NCI-H1436 (cell line): ENCODE measurements around the gene RNF141.

ENCODE experiments used
- DNase-seq: peaks from one replicate; lab custom pipeline; 2025; lab: John Stamatoyannopoulos, UW

Gene RNF141

DNA sequence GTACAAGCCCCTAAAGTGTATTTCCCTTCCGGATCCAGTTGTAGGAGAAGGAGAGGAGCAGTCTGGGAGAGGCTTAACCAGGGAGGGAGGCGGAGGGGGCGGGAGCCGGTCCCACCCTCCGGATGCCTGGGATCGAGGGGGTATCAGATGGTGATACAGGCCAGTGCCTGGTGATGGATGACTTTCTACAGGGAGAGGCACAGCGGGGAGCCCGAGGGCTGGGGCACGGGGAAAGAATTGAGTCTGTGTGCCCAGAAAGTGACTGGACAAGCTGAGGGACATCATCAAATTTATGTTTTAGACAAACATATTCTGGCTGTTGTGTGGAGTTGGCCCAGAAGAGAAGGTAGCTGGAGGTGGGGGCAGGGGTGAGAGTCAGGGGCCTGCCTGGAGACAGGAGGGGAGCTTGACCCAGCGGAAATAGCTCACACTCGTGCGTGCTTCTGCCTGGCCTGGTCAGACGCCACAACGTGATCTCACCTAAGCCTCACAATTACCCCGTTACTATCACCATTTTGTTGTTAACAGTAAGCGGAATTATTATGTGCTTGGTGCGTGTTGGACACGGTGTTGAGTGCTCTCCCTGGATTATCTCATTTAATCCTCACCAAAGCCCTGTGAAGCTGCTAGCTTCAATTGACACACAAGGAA lies 43.5 kb downstream of the RNF141 start:
- DNase-seq = no peak

GRCh38 chr11:10496296-10496936 lies 44.6 kb downstream of the RNF141 start:
- no peak for DNase-seq

- no peak for DNase-seq
Observed at GRCh38 chr11:10495464-10495786, 45.6 kb downstream of the RNF141 start.

DNA sequence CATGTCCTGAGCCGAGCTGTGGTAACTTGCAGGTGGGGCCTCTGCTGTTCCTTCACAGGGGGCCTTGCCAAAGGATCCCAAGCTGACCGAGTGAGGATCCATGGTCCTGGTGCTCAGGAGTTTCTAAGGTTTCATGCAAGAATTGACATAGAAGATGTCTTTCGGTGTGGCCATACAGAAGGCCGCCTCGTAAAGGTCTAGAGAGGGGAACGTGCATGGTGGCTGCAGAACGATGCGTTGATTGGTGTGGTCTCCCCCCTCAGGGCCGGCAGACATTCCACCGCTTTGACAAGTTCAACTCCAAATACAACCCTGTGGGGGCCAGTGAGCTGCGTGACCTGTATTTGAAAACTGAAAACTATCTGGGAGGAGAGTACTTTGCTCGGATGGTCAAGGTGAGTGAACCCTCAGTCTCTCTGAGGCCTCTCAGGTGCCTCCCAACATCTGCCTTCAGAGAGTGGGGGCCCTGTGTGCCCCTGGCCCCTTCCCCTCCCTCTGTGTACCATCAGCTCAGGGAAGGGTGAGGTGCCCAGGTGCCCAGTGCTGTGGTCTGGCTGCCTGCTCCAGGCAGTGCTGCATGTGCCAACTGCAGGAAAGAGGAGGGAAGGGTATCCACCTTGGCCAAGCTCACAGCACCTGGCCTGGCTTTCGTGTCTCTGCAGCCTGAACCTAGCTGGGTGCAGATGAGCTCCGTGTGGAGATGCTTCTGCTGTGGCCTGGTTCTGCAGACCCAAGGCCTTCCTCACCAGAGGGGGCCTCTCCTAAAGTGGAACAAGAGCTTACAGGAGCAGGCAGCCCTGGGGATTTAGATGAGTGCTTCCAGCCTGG lies 46.1 kb downstream of the RNF141 start:
- no peak for DNase-seq

GRCh38 chr11:10493041-10493663 lies 47.8 kb downstream of the RNF141 start:
- no peak for DNase-seq

GRCh38 chr11:10492084-10492483 lies 48.9 kb downstream of the RNF141 start:
- no peak for DNase-seq

DNA sequence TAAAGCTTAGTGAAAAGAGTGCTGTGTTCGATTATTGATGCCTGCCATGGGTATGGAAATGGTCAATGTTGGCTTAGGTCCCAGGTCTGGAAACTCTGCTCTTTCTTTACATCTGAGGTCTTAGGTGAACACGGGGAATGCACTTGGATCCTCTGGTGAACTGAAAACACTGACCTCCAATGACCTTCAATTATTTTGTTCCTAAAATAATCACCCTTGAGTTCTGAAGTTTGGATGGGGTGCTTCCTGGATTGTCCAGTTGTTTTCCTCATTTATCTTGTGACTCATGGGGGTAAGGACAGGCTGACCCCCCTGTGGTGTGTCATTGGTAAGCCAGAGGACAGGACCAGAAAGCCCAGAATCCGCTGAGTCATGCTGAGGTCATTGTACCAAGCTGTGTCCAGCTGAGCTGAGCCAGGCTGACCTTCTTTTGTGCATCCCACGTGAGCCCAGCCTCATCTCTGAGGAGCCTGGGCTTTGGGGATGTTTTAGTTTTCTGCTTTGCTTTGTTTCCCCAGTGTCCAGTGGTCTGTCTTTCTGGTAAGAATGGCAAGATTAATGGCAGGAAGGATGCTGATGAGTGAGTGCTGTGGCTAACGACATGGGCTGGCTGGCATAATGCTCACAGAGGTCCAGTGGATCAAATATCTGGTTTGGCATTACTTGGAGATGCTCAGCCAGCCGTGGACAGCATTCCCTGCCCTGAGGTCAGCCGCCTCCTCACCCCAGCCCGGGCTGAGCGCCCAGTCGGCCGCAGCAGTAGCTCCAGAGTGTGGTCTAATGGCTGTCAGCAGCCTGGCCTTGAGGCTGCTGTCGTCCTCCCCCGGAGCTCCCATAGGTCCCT lies 50.4 kb downstream of the RNF141 start:
- DNase-seq = no peak

DNA sequence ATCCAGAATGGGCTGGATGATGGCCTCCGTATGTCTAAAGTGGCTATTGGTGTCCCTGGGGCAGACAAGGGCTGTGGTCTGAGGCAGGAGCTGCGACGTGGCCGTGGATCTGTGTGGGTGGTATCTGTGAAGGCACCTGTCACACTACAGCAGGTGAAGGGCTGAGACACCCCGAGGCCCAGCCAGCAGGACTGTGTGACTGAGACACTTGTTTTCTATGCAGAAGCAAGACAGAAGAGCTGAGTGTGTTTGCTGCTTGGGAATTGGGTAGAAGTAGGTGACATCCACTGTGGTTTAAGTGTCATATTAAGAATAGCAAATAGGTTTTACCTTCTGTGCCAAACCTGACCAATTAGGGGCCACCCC lies 51.0 kb downstream of the RNF141 start:
- DNase-seq = no peak

DNA sequence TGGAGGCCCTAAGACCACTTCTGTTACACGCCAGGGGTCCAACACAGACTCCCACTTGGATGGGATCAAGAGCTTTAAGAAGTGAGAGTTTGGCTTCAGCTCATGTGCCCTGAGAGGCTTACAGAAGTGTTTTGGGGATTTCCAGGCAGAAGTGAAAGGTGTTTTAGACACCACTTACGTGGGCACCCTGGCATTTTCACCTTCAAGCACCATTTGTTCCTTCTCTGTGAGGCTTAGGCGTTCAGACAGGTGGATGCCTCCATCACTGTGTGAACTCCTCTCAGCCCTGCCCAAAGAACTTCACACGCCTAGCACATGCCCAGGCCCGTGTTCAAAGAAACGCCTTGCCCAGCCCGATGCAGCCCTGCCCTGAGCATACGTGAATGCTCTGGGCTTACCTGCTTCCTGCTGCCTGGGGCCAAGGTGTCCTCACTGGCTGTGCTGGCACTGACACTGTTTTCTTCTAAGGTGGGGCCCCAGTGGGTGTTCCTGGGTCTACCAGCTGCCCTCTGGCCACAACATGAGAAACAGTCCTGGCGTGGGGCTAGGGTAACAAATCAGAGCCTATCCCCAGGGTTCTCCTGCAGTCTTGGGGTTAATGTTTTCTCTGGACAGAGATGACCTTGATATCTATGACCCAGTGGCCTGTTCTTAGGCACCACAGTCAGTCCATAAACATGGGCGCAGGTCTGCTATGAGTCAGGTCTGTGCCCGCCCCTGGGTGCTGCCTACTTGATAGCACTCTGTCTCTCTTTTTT lies 51.9 kb downstream of the RNF141 start:
- no peak for DNase-seq

GRCh38 chr11:10488121-10488933 lies 52.7 kb downstream of the RNF141 start:
- DNase-seq = no peak

DNA sequence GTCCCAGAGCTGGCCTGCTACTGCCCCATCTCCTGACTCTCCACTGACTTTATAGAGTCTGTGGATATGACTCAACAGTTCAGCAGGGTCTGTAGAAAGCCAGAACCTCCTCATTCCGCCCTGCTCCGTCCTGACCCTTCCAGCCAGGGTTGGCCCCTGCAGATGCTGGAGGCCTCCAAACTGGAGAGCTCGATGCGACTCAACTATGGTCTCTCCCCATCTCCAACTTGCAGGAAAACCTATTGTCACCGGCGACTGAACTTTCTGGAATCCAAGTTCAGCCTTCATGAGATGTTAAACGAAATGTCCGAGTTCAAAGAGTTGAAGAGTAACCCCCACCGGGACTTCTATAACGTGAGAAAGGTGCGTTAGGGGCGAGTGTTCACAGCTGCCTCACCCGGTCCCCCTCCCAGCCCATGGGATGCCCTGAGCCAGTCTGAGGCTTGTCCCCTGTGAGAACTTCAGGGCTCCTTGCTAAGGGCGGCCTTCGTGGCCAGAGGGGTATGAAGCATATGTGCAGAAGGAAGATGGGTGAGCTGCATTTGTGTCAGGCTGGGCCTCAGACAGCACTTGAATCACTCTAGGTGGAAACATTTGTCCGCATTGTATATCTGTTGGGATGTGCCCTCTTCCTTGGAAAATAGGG lies 53.9 kb downstream of the RNF141 start:
- DNase-seq = no peak

- DNase-seq = no peak
Observed at GRCh38 chr11:10486161-10486840, 54.7 kb downstream of the RNF141 start.

GRCh38 chr11:10485646-10486045 lies 55.3 kb downstream of the RNF141 start:
- DNase-seq = no peak

DNA sequence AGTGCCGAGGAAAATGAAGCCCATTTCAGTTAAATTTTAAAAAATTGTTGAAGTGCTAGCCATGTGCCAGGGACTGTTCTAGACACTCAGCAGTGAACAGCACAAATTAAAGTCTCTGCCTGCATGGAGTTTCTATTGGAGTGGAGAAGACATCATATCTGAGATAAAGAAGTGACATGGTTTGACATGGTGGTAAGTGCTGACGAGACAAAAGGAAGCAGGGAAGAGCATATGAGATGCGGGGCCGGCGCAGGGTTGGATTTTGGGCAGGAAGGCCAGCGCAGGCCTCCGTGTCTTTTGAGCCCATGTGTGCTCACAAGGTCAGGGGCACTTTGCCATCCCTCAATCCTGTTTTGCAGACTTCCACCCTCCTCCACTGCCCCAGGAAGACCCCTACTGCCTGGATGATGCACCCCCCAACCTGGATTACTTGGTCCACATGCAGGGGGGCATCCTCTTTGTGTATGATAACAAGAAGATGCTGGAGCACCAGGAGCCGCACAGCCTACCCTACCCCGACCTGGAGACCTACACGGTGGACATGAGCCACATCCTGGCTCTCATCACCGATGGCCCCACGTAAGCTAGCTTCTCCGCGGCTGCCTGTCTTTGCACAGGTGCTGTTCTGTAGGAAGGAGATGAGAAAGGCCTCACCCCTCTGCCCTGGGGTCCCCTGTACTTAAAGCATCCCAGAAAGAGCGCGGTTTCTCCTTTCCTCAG lies 56.4 kb downstream of the RNF141 start:
- DNase-seq = no peak

GRCh38 chr11:10483584-10483983 lies 57.4 kb downstream of the RNF141 start:
- no peak for DNase-seq

DNA sequence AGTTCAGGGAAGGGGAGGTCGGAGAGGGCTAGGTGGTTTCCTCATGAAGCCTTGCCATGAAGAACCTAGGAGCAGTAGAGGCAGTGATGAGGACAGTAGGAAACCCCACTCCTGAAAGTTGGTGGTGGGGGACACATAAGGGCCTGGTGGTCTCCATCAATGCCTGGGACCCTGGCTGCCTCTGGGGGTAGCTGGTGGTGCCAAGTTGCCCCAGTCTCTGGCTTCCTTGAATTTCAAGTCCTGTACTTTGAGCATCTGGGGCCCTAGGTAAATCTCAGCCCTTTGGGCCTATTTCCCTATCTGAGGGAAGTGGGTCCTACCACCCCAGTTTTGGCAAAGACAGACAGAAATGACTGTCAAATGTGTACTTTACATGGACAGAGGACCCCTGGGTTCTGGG lies 57.8 kb downstream of the RNF141 start:
- no peak for DNase-seq

GRCh38 chr11:10481560-10482349 lies 59.2 kb downstream of the RNF141 start:
- no peak for DNase-seq

GRCh38 chr11:10480760-10481159 lies 60.2 kb downstream of the RNF141 start:
- DNase-seq = no peak
